Measurements from ENCODE around the gene DGKQ.
"Not testable (repeated sequence)": the region's sequence is repeated elsewhere in the genome, so short reads cannot be mapped to it uniquely, and the experiment has no call there.

- not testable (repeated sequence) for TF ChIP-seq POLR2A, CTCF (IDR thresholded peaks at IDR 0.05)
Observed at GRCh38 chr4:976016-976415, 2.6 kb upstream of the DGKQ start.
